Measurements from ENCODE around the gene SCUBE1. TPM values are rescaled to one million over a fixed set of nuclear protein-coding genes. Genes with fewer than 3 reads are reported as not detected.

Gene SCUBE1
- polyA plus RNA-seq, 1 experiment = not detected

GRCh38 chr22:43205261-43205691 lies 137.9 kb downstream of the SCUBE1 start:
- ChIA-PET CTCF (no interaction called here), POLR2A (no interaction called here)
- no peaks in the 10 kb centered on the region for H3K36me3 ChIP-seq (ENCODE audit: control insufficient read depth, insufficient read depth, low read length)
- no peak for TF ChIP-seq CTCF (IDR thresholded peaks at IDR 0.05; ENCODE audit: insufficient read depth, low read depth, low read length)
- H3K27me3 ChIP-seq (ENCODE audit: control insufficient read depth, insufficient read depth, low read length) = no peaks in the 10 kb centered on the region; the same call in none of the 2 replicates
- H3K4me3 ChIP-seq (ENCODE audit: low read depth, low read length) = no peak overlapping the region
- no peak for DNase-seq (ENCODE audit: low read depth)

GRCh38 chr22:43203471-43203981 lies 139.6 kb downstream of the SCUBE1 start:
- no peaks in the 10 kb centered on the region for H3K36me3 ChIP-seq (ENCODE audit: control insufficient read depth, insufficient read depth, low read length)
- no peak for DNase-seq (ENCODE audit: low read depth)
- no peak for TF ChIP-seq CTCF (IDR thresholded peaks at IDR 0.05; ENCODE audit: insufficient read depth, low read depth, low read length)
- ChIA-PET POLR2A (no interaction called here), CTCF (no interaction called here)
- H3K4me3 ChIP-seq (ENCODE audit: low read depth, low read length) = no peak overlapping the region
- H3K27me3 ChIP-seq (ENCODE audit: control insufficient read depth, insufficient read depth, low read length) = no peaks in the 10 kb centered on the region; the same call in none of the 2 replicates

GRCh38 chr22:43202756-43203410 lies 140.3 kb downstream of the SCUBE1 start:
- Histone ChIP-seq H3K36me3 (ENCODE audit: control insufficient read depth, insufficient read depth, low read length) (no peaks in the 10 kb centered on the region), H3K4me3 (ENCODE audit: low read depth, low read length) (no peak overlapping the region), H3K27me3 (ENCODE audit: control insufficient read depth, insufficient read depth, low read length) (peaks cover 2% of the 10 kb centered on the region)
- ChIA-PET POLR2A (no interaction called here), CTCF (interaction anchor here (1.2 kb wide), 1 partner anchor 15 kb away, joined by 3 read pairs; the partner anchor contains the start of gene TTLL12)
- TF ChIP-seq CTCF (IDR thresholded peaks at IDR 0.05; ENCODE audit: insufficient read depth, low read depth, low read length) = no peak
- no peak for DNase-seq (ENCODE audit: low read depth)

GRCh38 chr22:43202326-43202725 lies 140.8 kb downstream of the SCUBE1 start:
- no peak overlapping the region for H3K4me3 ChIP-seq (ENCODE audit: low read depth, low read length)
- ChIA-PET POLR2A (no interaction called here), CTCF (interaction anchor here (1.2 kb wide), 1 partner anchor 15 kb away, joined by 3 read pairs; the partner anchor contains the start of gene TTLL12)
- DNase-seq (ENCODE audit: low read depth) = no peak
- no peaks in the 10 kb centered on the region for H3K36me3 ChIP-seq (ENCODE audit: control insufficient read depth, insufficient read depth, low read length)
- TF ChIP-seq CTCF (IDR thresholded peaks at IDR 0.05; ENCODE audit: insufficient read depth, low read depth, low read length) = no peak
- peaks cover 2% of the 10 kb centered on the region for H3K27me3 ChIP-seq (ENCODE audit: control insufficient read depth, insufficient read depth, low read length)

GRCh38 chr22:43201486-43202219 lies 141.5 kb downstream of the SCUBE1 start:
- POLR2A ChIA-PET = no interaction called here
- no peak for DNase-seq (ENCODE audit: low read depth)

More at GRCh38 chr22:43201486-43202219, 141.5 kb downstream of the SCUBE1 start:
- CTCF ChIA-PET = interaction anchor here (1.2 kb wide), 1 partner anchor 14 kb away, joined by 3 read pairs; the partner anchor contains the start of gene TTLL12
- Histone ChIP-seq H3K4me3 (ENCODE audit: low read depth, low read length) (no peak overlapping the region), H3K36me3 (ENCODE audit: control insufficient read depth, insufficient read depth, low read length) (no peaks in the 10 kb centered on the region), H3K27me3 (ENCODE audit: control insufficient read depth, insufficient read depth, low read length) (peaks cover 2% of the 10 kb centered on the region)
- TF ChIP-seq CTCF (IDR thresholded peaks at IDR 0.05; ENCODE audit: insufficient read depth, low read depth, low read length) = no peak

Data from BJ (cell line).